Measurements from ENCODE around the gene ERAP2.

The ERAP2 gene

GRCh38 chr5:96843140-96843539 lies 33.2 kb upstream of the ERAP2 start:
- no peaks in the 10 kb centered on the region for H3K4me1 ChIP-seq (ENCODE audit: control insufficient read depth, insufficient read depth, low read length)
- no peaks in the 10 kb centered on the region for H3K36me3 ChIP-seq (ENCODE audit: control insufficient read depth, insufficient read depth, low read length)
- H3K4me3 ChIP-seq (ENCODE audit: insufficient read depth, low read depth, low read length), result no peak overlapping the region
- no peak overlapping the region for H3K27ac ChIP-seq (ENCODE audit: insufficient read depth, low read depth, low read length, poor library complexity, severe bottlenecking)
- WGBS, 2 experiments, result 94 to 96% methylated on average over 3 of the region's 3 CpGs
- H3K27me3 ChIP-seq (ENCODE audit: control insufficient read depth, insufficient read depth, low read length, poor library complexity, severe bottlenecking), result no peaks in the 10 kb centered on the region
- H3K9me3 ChIP-seq (ENCODE audit: control insufficient read depth, low read length), result no peaks in the 10 kb centered on the region

GRCh38 chr5:96844481-96844990 lies 31.8 kb upstream of the ERAP2 start:
- Histone ChIP-seq H3K4me3 (ENCODE audit: insufficient read depth, low read depth, low read length) (no peak overlapping the region), H3K27ac (ENCODE audit: insufficient read depth, low read depth, low read length, poor library complexity, severe bottlenecking) (no peak overlapping the region), H3K4me1 (ENCODE audit: control insufficient read depth, insufficient read depth, low read length) (no peaks in the 10 kb centered on the region), H3K36me3 (ENCODE audit: control insufficient read depth, insufficient read depth, low read length) (no peaks in the 10 kb centered on the region), H3K27me3 (ENCODE audit: control insufficient read depth, insufficient read depth, low read length, poor library complexity, severe bottlenecking) (no peaks in the 10 kb centered on the region), H3K9me3 (ENCODE audit: control insufficient read depth, low read length) (no peaks in the 10 kb centered on the region)
- WGBS, 2 experiments, result 40 to 81% methylated on average over 2 to 4 of the region's 4 CpGs

DNA sequence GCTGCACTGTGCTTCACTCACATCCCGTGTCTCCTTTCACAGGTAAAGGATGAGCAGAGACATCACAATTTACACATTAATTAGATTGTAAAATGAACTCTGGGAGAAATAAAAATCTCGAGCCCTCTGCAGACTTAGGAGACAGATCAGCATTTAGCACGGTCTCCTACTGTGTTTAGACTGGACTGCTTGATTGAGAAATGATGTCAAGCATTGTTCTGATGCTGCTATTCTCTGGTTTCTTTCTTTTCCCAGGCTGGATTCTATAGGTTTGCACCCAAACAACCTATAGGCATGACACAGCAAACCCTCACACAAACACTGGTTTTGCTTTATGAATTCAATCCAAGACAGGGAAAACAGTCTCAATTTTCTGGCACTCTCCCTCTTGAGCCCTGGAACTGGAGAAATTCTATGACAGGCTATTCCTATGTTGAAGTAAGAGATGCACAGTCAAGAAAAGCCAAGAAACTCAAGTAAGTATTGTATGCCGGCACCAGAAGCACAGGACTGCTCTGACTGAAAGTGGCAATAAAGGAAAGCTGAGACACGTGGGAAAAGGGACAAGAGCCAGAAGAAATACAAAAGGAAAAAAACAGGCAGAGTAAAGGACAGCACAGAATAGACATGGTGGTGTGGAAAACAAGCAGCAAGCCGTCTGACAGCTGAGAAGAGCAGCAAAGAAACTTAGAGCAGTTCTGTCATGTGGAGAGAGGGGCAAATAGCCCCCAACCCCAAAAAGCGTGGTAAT lies 24.8 kb upstream of the ERAP2 start:
- H3K4me3 ChIP-seq (ENCODE audit: insufficient read depth, low read depth, low read length), result no peak overlapping the region
- peaks cover 4% of the 10 kb centered on the region for H3K4me1 ChIP-seq (ENCODE audit: control insufficient read depth, insufficient read depth, low read length)
- H3K36me3 ChIP-seq (ENCODE audit: control insufficient read depth, insufficient read depth, low read length), result no peaks in the 10 kb centered on the region
- 62 to 69% methylated on average over 6 to 7 of the region's 7 CpGs for WGBS, 2 experiments
- H3K27me3 ChIP-seq (ENCODE audit: control insufficient read depth, insufficient read depth, low read length, poor library complexity, severe bottlenecking), result no peaks in the 10 kb centered on the region
- no peak overlapping the region for H3K27ac ChIP-seq (ENCODE audit: insufficient read depth, low read depth, low read length, poor library complexity, severe bottlenecking)
- no peaks in the 10 kb centered on the region for H3K9me3 ChIP-seq (ENCODE audit: control insufficient read depth, low read length)

DNA sequence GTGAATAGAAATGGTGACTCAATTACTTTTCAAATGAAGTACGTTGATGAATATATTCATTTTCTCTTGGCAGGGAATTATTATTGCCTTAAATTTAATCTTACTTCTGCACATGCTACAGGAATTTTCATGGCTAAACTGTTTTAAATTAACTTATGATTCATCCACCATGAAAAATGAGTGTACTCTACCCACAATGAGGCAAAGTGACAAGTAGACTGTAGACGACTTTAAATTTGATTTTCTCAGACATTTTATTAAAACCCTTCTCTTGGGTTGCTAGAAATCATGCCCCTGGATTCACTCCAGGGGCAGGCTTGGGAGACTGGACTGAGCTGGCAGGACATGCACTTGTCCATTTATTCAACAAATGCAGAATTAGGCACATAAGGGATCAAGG lies 23.5 kb upstream of the ERAP2 start:
- Histone ChIP-seq H3K27ac (ENCODE audit: insufficient read depth, low read depth, low read length, poor library complexity, severe bottlenecking) (no peak overlapping the region), H3K27me3 (ENCODE audit: control insufficient read depth, insufficient read depth, low read length, poor library complexity, severe bottlenecking) (no peaks in the 10 kb centered on the region), H3K4me3 (ENCODE audit: insufficient read depth, low read depth, low read length) (no peak overlapping the region), H3K4me1 (ENCODE audit: control insufficient read depth, insufficient read depth, low read length) (peaks cover 4% of the 10 kb centered on the region), H3K9me3 (ENCODE audit: control insufficient read depth, low read length) (no peaks in the 10 kb centered on the region), H3K36me3 (ENCODE audit: control insufficient read depth, insufficient read depth, low read length) (no peaks in the 10 kb centered on the region)
- 95% methylated on average over 1 to 2 of the region's 2 CpGs for WGBS, 2 experiments

GRCh38 chr5:96854067-96854466 lies 22.2 kb upstream of the ERAP2 start:
- Histone ChIP-seq H3K4me1 (ENCODE audit: control insufficient read depth, insufficient read depth, low read length) (peaks cover 4% of the 10 kb centered on the region), H3K36me3 (ENCODE audit: control insufficient read depth, insufficient read depth, low read length) (no peaks in the 10 kb centered on the region), H3K27ac (ENCODE audit: insufficient read depth, low read depth, low read length, poor library complexity, severe bottlenecking) (no peak overlapping the region), H3K27me3 (ENCODE audit: control insufficient read depth, insufficient read depth, low read length, poor library complexity, severe bottlenecking) (no peaks in the 10 kb centered on the region), H3K4me3 (ENCODE audit: insufficient read depth, low read depth, low read length) (no peak overlapping the region), H3K9me3 (ENCODE audit: control insufficient read depth, low read length) (no peaks in the 10 kb centered on the region)
- WGBS, 2 experiments, result 86% methylated on average over 1 of the region's 1 CpG; no CpG with 5 or more reads in 1 of the 2 experiments

GRCh38 chr5:96855031-96855872 lies 21.0 kb upstream of the ERAP2 start:
- Histone ChIP-seq H3K4me1 (ENCODE audit: control insufficient read depth, insufficient read depth, low read length) (peaks cover 4% of the 10 kb centered on the region), H3K36me3 (ENCODE audit: control insufficient read depth, insufficient read depth, low read length) (no peaks in the 10 kb centered on the region), H3K4me3 (ENCODE audit: insufficient read depth, low read depth, low read length) (no peak overlapping the region), H3K9me3 (ENCODE audit: control insufficient read depth, low read length) (no peaks in the 10 kb centered on the region), H3K27me3 (ENCODE audit: control insufficient read depth, insufficient read depth, low read length, poor library complexity, severe bottlenecking) (no peaks in the 10 kb centered on the region), H3K27ac (ENCODE audit: insufficient read depth, low read depth, low read length, poor library complexity, severe bottlenecking) (no peak overlapping the region)
- WGBS, 2 experiments, result 95 to 96% methylated on average over 5 of the region's 6 CpGs

DNA sequence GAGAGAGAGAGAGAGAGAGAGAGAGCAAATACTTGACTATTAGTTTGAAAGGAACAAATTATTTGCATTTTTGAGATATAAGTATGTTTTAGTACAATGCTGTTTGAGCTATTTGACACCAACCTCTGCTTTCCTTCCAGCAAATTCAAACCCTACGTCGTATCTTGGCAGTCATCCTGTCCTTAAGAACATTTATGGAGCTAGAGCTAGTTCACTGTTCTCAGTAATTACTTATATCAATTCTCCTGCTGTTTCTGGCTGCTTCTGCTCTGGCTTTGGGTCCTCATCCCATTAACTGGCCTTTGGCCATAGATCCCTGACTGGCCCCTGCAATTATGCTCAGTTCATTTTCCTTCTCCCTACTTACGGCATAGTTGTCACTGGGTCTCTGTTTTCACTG lies 19.9 kb upstream of the ERAP2 start:
- Histone ChIP-seq H3K27me3 (ENCODE audit: control insufficient read depth, insufficient read depth, low read length, poor library complexity, severe bottlenecking) (no peaks in the 10 kb centered on the region), H3K9me3 (ENCODE audit: control insufficient read depth, low read length) (no peaks in the 10 kb centered on the region), H3K4me3 (ENCODE audit: insufficient read depth, low read depth, low read length) (no peak overlapping the region), H3K4me1 (ENCODE audit: control insufficient read depth, insufficient read depth, low read length) (no peaks in the 10 kb centered on the region), H3K27ac (ENCODE audit: insufficient read depth, low read depth, low read length, poor library complexity, severe bottlenecking) (no peak overlapping the region), H3K36me3 (ENCODE audit: control insufficient read depth, insufficient read depth, low read length) (no peaks in the 10 kb centered on the region)
- 84 to 88% methylated on average over 3 of the region's 3 CpGs for WGBS, 2 experiments

DNA sequence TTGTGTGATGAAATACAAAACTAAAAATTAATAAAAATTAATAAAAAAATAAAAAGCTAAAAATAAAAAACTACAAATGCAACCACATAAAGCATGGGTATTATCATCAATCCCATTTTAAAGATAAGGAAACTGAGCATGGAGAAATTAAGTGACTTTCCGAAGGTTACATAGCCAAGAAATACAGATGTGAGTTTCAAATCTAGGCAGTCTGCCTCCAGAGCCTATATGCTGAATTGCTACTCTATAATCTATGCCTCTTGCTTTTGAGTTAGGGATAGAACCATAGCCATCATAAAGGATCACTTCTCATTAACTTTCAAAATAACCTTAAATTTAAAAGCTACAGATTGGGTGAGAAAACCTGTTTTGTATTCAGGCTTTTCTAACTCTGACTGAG lies 18.8 kb upstream of the ERAP2 start:
- H3K4me1 ChIP-seq (ENCODE audit: control insufficient read depth, insufficient read depth, low read length), result no peaks in the 10 kb centered on the region
- no peak overlapping the region for H3K4me3 ChIP-seq (ENCODE audit: insufficient read depth, low read depth, low read length)
- no peaks in the 10 kb centered on the region for H3K36me3 ChIP-seq (ENCODE audit: control insufficient read depth, insufficient read depth, low read length)
- WGBS, 2 experiments, result 100% methylated on average over 1 of the region's 1 CpG
- H3K27ac ChIP-seq (ENCODE audit: insufficient read depth, low read depth, low read length, poor library complexity, severe bottlenecking), result no peak overlapping the region
- no peaks in the 10 kb centered on the region for H3K9me3 ChIP-seq (ENCODE audit: control insufficient read depth, low read length)
- no peaks in the 10 kb centered on the region for H3K27me3 ChIP-seq (ENCODE audit: control insufficient read depth, insufficient read depth, low read length, poor library complexity, severe bottlenecking)

GRCh38 chr5:96857924-96858323 lies 18.4 kb upstream of the ERAP2 start:
- WGBS, 2 experiments, result 86 to 90% methylated on average over 4 of the region's 4 CpGs
- no peak overlapping the region for H3K4me3 ChIP-seq (ENCODE audit: insufficient read depth, low read depth, low read length)
- no peaks in the 10 kb centered on the region for H3K9me3 ChIP-seq (ENCODE audit: control insufficient read depth, low read length)
- H3K36me3 ChIP-seq (ENCODE audit: control insufficient read depth, insufficient read depth, low read length), result no peaks in the 10 kb centered on the region
- H3K27ac ChIP-seq (ENCODE audit: insufficient read depth, low read depth, low read length, poor library complexity, severe bottlenecking), result no peak overlapping the region
- no peaks in the 10 kb centered on the region for H3K27me3 ChIP-seq (ENCODE audit: control insufficient read depth, insufficient read depth, low read length, poor library complexity, severe bottlenecking)
- H3K4me1 ChIP-seq (ENCODE audit: control insufficient read depth, insufficient read depth, low read length), result no peaks in the 10 kb centered on the region

DNA sequence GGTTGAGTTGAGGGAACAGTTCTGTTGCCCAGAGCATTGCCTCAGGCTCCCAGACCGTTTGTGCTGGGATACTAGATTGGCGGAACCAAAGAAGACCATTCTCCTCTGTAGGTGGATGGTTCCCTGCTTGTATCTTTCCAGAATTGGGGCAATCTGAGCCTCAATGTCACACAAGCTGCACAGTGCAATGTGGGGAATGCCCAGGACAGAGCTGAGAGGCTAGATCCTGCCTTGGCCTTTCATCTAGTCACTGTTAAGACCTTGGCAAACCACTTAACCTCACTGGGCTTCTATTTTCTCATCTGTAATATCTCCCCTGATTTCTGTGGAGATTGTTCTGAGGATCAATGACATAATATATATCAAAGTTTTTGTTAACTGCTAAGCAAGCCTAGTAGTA lies 16.9 kb upstream of the ERAP2 start:
- Histone ChIP-seq H3K36me3 (ENCODE audit: control insufficient read depth, insufficient read depth, low read length) (no peaks in the 10 kb centered on the region), H3K27ac (ENCODE audit: insufficient read depth, low read depth, low read length, poor library complexity, severe bottlenecking) (no peak overlapping the region), H3K4me1 (ENCODE audit: control insufficient read depth, insufficient read depth, low read length) (no peaks in the 10 kb centered on the region), H3K9me3 (ENCODE audit: control insufficient read depth, low read length) (no peaks in the 10 kb centered on the region), H3K27me3 (ENCODE audit: control insufficient read depth, insufficient read depth, low read length, poor library complexity, severe bottlenecking) (no peaks in the 10 kb centered on the region), H3K4me3 (ENCODE audit: insufficient read depth, low read depth, low read length) (no peak overlapping the region)
- WGBS, 2 experiments, result 87 to 92% methylated on average over 2 of the region's 2 CpGs
